GM19025 (cell line): ENCODE results near the gene PRKAA2.
A peak's percentile ranks its signal among the peaks of the same experiment; 100 is the strongest.

ENCODE experiments used
- ATAC-seq: cut with Tn5 transposase; IDR thresholded peaks from one replicate; pipeline ENCODE4 v1.9.1; 2021; ENCODE audit warnings: mild to moderate bottlenecking, low read depth, moderate library complexity; ENCODE audit not compliant: unreplicated experiment

Gene PRKAA2

DNA sequence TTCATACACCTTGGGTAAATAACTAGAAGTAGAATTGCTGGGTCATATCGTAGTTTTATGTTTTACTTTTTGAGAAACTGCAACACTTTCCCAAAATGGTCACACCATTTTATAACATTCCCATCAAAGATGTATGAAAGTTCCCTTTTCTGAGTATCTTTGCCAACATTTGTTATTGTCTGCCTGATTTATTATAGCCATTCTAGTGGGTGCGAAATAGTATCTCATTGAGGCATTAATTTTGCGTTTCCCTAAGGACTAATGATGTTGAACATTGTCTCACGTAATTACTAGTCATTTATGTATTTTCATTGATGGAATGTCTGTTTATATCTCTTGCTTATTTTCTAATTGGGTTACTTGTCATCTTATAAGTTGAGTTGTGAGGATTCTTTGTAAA lies 3.4 kb downstream of the PRKAA2 start:
- ATAC-seq, result no peak

DNA sequence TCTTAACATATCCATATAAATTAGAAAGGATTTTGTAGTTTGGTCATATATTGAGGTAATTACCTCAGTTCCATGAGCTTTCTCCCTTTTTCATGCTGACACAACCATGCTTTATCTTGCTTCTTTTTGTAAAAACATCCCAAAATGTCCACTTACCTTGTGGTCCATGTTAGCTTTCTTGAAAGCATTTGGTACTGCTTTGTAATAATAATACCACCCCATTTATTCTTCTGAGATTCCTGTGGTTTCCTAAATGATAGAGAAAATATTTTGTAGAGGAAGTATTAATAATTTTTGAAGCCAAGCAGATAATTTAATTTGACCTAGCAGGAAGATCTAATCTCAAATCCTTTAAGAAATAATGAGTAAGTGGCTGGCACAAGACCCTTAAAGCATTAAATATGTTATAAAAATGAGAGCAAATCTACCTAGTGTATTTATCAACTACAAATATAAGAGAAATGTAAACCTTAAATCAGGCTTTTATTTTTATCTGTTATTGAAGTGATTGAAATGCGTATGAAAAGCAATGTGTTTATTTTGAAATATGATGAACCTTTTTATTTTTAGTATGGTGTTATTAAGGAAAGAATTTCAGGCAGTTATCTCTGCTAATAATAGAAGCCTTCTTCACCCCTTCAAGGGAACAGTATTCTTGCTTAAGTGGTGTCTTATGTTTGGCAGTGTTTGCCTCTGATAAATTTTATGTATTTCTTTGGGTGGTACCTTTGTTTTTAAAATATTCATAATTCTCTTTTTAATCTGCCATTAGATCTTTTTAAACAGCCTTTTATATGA lies 9.2 kb downstream of the PRKAA2 start:
- ATAC-seq, result no peak

GRCh38 chr1:56655991-56656613 lies 11.0 kb downstream of the PRKAA2 start:
- no peak for ATAC-seq

- ATAC-seq, result no peak
These were observed 13.1 kb downstream of the PRKAA2 start for GRCh38 chr1:56658254-56658653.

DNA sequence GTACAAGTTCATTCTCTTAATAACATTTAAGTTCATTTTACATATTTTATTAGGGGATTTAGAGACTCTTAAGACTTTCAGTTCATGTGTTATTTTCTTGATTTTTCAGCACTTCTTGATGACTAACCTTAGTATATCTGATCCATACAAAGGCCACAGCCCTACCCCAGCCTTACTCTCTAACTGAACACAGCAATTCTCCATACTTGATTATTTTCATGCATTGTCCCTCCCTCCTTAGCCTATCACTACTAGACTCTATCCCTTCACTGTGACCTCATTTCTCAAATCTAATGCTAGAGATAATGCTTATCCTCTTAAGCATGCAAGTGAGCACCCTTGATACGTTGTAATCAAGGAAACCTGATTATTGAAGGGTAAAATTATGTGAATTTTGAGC lies 15.2 kb downstream of the PRKAA2 start:
- ATAC-seq, result no peak

DNA sequence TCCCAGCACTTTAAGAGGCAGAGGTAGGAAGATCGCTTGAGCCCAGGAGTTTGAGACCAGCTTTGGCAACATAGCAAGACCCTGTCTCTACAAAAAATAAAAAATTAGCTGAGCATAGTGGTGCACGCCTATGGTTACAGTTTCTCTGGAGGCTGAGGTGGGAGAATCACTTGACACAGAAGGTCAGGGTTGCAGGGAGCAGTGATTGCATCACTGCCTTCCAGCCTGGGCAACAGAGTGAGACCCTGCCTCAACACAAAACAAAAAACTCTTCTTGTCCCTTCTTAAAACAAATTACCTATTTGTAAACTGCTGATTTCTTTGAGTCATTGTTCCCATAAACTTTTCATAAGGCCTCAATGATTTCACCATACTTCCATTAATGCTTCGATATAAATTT lies 18.7 kb downstream of the PRKAA2 start:
- no peak for ATAC-seq

DNA sequence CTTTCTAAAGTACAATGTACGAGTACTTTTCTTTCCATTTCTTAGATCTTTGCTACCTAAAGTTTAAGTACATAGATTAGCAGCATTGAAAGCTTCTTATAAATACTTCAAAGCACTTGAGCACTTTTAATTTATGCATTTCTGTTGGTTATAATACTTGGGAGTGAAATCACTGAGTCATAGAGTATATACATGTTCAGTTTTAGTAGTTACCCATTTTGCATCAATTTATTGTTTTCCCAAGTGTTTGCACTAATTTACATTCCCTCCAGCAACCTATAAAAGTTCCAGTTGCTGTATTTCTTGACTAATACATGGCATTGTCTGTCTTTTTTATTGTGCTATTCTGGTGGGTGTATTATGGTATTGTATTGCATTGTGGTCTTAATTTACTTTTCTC lies 20.3 kb downstream of the PRKAA2 start:
- no peak for ATAC-seq

DNA sequence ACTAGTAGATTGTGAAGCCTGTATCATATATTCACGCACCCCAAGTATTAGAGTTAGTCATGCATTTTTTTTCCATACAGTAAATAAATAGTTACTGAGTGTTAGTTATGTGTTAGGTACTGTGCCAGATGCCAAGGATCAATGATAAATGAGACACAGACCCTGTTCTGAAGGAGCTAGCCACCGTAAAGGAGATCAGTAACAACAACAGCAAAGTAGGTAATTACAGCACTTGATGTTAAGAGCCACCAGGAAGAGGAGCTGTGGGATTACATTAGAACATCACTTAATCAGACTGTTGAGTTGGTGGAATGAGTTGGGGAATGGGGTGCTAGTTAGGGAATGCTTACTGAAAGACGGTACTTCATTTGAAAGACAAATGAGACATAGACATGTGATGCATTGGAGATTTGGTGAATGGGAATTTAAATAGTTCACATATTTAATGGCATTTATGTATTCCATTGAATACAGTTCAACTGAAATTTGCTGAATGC lies 21.0 kb downstream of the PRKAA2 start:
- no peak for ATAC-seq

DNA sequence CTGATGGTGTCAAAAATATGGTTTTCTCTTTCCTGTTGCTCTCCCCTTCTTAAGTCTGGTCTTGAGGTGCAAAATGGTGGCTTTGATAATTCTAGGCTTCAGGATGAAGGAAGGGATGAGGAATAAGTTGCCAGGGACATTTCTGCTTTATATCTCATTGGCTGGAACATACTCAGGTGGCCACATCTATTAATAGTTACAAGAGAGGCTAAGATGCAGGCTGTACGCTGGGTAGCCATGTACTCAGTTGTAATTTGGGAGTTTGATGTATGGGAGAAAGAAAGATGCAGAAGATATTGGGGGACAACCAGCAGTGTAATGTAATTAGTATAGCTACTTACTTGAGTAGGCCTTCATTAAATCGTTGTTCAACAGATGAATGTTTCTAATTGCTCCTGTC lies 25.2 kb downstream of the PRKAA2 start:
- ATAC-seq, result no peak

GRCh38 chr1:56671085-56671484 lies 26.0 kb downstream of the PRKAA2 start:
- ATAC-seq, result no peak

DNA sequence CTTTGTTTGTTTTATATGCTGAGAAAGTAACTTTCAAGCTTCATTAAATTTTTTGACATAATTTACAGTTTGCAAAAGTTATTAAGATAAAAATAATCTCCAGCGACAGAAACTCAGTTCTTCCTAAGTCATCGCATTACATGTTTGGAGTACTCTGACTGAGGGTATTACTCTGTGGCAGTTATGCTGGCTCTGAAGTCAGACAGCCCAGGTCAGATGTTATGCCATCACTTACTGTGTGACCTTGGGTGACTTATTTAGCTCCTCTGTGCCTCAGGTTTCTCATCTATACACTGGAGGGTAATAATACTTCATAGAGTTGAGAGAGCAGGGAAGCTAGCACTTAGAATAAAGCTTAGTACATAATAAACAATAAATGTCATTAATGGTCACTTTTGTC lies 26.4 kb downstream of the PRKAA2 start:
- ATAC-seq, result no peak

DNA sequence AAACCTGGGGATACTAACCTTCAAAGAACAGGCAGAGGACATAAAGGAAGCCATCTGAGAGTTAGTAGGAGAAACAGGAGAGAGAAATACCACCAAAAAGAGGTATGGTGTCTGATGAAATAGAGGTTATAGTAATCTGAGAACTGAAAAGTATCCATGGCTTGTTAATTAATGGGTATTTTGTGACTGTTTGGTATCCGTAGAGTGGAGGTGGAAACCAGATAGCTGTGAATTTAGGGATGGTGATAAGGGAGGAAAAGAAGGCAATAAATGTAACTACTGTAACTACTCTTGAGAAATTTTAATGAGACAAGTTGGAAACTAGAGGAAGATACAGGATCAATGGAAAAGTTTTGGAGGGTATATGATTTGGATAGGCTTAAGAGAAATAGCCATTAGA lies 27.5 kb downstream of the PRKAA2 start:
- no peak for ATAC-seq

DNA sequence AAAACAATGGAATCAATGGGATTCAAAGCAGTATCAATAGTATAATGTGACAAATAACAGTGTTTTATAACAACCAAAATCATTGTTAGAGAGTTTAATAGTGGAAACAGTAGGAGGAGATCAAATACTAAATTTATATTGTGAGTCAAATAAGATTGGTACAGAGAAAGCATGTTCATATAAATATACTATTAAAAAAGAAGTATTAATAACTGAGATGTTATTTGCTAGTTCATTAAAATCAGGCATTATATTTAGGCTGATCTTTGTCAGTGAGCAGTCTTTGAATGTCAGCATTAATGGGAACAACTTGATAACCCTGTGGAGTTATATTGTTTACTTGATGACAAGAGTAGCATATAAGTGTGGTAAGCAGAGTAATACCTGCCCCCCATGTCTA lies 30.6 kb downstream of the PRKAA2 start:
- ATAC-seq, result no peak

GRCh38 chr1:56676571-56677035 lies 31.5 kb downstream of the PRKAA2 start:
- no peak for ATAC-seq

DNA sequence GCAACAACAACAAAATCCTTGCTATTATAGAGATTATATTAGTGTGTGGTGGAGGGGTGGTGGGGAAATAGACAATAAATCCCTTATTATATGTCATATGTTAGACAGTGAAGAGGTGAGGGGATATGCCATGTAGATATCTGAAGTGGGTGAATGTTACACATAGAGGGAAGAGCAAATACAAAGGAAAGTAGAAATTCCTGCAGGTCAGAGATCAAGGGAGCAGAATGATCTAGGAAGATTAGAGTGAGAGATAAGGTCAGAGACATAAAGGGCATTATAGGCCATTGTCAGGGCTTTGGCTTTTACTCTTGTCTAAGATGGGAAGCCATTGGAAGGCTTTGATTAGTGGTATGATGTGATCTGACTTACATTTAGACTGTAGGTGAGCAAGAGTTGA lies 38.5 kb downstream of the PRKAA2 start:
- ATAC-seq, result no peak

- ATAC-seq, result no peak
These were observed 41.1 kb downstream of the PRKAA2 start for GRCh38 chr1:56686169-56686568.

GRCh38 chr1:56688522-56689026 lies 43.5 kb downstream of the PRKAA2 start:
- peak; percentile 51 for ATAC-seq

GRCh38 chr1:56696663-56697062 lies 51.5 kb downstream of the PRKAA2 start:
- no peak for ATAC-seq

- no peak for ATAC-seq
These were observed 58.6 kb downstream of the PRKAA2 start for GRCh38 chr1:56703747-56704146.

GRCh38 chr1:56707379-56707778 lies 62.3 kb downstream of the PRKAA2 start:
- ATAC-seq, result no peak

DNA sequence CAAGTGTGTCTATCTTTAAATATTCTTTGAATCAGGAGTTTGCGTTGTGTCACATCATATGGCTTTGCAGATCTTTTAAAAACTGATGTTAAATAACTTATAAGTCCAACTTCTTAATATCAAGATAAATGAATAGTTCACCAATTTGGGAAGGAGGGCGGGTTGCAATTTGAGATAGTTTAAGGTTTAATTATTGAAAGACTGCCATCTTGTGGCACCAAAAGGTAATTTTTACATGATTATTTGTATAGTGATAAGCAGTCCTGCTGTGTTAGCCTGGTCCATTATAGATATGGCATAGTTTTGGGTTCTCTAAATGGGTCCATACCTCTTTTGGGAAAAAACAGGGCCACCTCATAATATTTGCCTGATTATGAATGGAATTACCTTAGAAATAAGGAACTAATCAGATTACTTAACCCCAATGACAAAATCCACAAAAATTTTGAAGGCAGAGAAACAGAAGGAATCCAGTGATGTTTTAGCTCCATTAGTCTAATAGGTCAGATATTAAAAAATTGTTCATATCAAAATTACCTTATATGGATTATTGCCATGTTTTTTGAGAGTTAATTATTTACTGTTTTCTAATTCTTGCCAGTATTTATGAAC lies 64.3 kb downstream of the PRKAA2 start:
- ATAC-seq, result no peak
